ENCODE data around the gene ARF1. TPM values are rescaled to one million over a fixed set of nuclear protein-coding genes. Genes with fewer than 3 reads are reported as not detected.

ARF1 gene
- total and polyA plus RNA-seq, 10 of the 15 experiments (the other 5 are each of a cell fraction or from before 2014, with no cell fraction given): 48.4 to 508 (median 283) TPM

DNA sequence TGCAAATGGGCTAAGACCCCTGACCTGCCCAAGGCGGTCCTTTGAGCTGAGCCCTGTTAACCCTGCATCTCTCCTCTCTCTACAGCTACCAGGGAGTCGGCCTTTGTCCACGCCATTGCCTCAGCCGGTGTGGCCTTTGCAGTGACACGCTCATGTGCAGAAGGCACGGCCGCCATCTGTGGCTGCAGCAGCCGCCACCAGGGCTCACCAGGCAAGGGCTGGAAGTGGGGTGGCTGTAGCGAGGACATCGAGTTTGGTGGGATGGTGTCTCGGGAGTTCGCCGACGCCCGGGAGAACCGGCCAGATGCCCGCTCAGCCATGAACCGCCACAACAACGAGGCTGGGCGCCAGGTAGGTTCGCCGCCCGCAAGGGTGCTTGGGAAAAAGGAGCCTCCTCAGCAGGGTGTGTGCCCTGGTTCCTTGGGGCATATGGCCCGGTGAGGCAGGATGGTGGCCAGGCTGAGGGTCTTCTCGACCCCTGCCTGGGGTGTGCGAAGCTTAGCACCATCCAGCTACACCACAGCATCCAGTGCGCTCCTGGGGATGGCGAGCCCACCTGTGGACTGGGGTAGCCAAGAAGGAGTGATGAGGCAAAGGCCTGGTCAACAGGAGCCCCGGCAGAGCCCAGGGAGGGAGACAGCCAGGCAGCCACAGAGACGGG lies 31.8 kb upstream of the ARF1 start:
- Histone ChIP-seq H3K27me3 (replicated peaks in 1 of 2; ENCODE audit: control insufficient read depth in 2 of 2, insufficient read depth in 2 of 2, low read length in 1 of 2) (peaks cover 0 to 3% of the 10 kb centered on the region in 2 experiments; a peak in 1 of 4 replicates), H3K4me1 (ENCODE audit: control insufficient read depth, insufficient read depth, low read length) (no peaks in the 10 kb centered on the region), H3K79me2 (ENCODE audit: control insufficient read depth, insufficient read depth, low read length) (no peaks in the 10 kb centered on the region), H3K9me3 (replicated peaks; ENCODE audit: control insufficient read depth, insufficient read depth, low read length) (no peaks in the 10 kb centered on the region), H3K36me3 (ENCODE audit: control insufficient read depth in 2 of 2, insufficient read depth in 2 of 2, low read length in 1 of 2) (no peaks in the 10 kb centered on the region), H2AFZ (ENCODE audit: control insufficient read depth, low read depth, low read length) (no peak overlapping the region), H3K4me3 (no peak overlapping the region), H4K20me1 (ENCODE audit: control insufficient read depth, insufficient read depth) (no peaks in the 10 kb centered on the region), H3K27ac (ENCODE audit: control insufficient read depth, insufficient read depth) (no peak overlapping the region), H3K4me2 (ENCODE audit: control insufficient read depth, insufficient read depth) (no peak overlapping the region), H3K9ac (ENCODE audit: control insufficient read depth, insufficient read depth, low read length) (no peak overlapping the region)
- BruUV-seq (replicated peaks): no TSS peak
- 43% methylated on average over 30 of the region's 30 CpGs for WGBS (ENCODE audit: insufficient coverage, insufficient replicate concordance, low lambda C conversion rate, missing lambda C conversion rate)
- intact Hi-C loops (cut with micrococcal nuclease; ENCODE audit: unreplicated experiment) (no loop called here), in situ Hi-C loops (cut with MboI) (no loop called here)
- no peak for FAIRE-seq
- ChIA-PET CTCF (no interaction called here), RAD21 (ENCODE audit: unreplicated experiment) (no interaction called here), POLR2A (no interaction called here), SMC1A (ENCODE audit: uncharacterized antibody, unreplicated experiment) (no interaction called here)
- no peak for ATAC-seq
- no peak for DNase-seq (ENCODE audit: low read depth, low spot score)
- TF ChIP-seq POU2F2 (IDR thresholded peaks at IDR 0.05; ENCODE audit: borderline replicate concordance, low read depth, low read length): no peak
- TF ChIP-seq ASH2L (IDR thresholded peaks at IDR 0.05; ENCODE audit: borderline replicate concordance, low read depth): no peak
- TF ChIP-seq, protein P1, sequence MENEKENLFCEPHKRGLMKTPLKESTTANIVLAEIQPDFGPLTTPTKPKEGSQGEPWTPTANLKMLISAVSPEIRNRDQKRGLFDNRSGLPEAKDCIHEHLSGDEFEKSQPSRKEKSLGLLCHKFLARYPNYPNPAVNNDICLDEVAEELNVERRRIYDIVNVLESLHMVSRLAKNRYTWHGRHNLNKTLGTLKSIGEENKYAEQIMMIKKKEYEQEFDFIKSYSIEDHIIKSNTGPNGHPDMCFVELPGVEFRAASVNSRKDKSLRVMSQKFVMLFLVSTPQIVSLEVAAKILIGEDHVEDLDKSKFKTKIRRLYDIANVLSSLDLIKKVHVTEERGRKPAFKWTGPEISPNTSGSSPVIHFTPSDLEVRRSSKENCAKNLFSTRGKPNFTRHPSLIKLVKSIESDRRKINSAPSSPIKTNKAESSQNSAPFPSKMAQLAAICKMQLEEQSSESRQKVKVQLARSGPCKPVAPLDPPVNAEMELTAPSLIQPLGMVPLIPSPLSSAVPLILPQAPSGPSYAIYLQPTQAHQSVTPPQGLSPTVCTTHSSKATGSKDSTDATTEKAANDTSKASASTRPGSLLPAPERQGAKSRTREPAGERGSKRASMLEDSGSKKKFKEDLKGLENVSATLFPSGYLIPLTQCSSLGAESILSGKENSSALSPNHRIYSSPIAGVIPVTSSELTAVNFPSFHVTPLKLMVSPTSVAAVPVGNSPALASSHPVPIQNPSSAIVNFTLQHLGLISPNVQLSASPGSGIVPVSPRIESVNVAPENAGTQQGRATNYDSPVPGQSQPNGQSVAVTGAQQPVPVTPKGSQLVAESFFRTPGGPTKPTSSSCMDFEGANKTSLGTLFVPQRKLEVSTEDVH (IDR thresholded peaks at IDR 0.05; ENCODE audit: low read depth, partially characterized antibody): no peak
- TF ChIP-seq ATF7 (IDR thresholded peaks at IDR 0.05; ENCODE audit: low read depth): no peak
- no peak for TF ChIP-seq BMI1 (IDR thresholded peaks at IDR 0.05; ENCODE audit: borderline replicate concordance)
- TF ChIP-seq SIN3A (IDR thresholded peaks at IDR 0.05; ENCODE audit: low read depth, low read length): no peak
- TF ChIP-seq, protein P2, sequence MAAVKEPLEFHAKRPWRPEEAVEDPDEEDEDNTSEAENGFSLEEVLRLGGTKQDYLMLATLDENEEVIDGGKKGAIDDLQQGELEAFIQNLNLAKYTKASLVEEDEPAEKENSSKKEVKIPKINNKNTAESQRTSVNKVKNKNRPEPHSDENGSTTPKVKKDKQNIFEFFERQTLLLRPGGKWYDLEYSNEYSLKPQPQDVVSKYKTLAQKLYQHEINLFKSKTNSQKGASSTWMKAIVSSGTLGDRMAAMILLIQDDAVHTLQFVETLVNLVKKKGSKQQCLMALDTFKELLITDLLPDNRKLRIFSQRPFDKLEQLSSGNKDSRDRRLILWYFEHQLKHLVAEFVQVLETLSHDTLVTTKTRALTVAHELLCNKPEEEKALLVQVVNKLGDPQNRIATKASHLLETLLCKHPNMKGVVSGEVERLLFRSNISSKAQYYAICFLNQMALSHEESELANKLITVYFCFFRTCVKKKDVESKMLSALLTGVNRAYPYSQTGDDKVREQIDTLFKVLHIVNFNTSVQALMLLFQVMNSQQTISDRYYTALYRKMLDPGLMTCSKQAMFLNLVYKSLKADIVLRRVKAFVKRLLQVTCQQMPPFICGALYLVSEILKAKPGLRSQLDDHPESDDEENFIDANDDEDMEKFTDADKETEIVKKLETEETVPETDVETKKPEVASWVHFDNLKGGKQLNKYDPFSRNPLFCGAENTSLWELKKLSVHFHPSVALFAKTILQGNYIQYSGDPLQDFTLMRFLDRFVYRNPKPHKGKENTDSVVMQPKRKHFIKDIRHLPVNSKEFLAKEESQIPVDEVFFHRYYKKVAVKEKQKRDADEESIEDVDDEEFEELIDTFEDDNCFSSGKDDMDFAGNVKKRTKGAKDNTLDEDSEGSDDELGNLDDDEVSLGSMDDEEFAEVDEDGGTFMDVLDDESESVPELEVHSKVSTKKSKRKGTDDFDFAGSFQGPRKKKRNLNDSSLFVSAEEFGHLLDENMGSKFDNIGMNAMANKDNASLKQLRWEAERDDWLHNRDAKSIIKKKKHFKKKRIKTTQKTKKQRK (IDR thresholded peaks at IDR 0.05; ENCODE audit: low read depth, low read length): no peak
- no peak for TF ChIP-seq RBBP5 (conservative IDR thresholded peaks at IDR 0.05)
- TF ChIP-seq, protein P3, sequence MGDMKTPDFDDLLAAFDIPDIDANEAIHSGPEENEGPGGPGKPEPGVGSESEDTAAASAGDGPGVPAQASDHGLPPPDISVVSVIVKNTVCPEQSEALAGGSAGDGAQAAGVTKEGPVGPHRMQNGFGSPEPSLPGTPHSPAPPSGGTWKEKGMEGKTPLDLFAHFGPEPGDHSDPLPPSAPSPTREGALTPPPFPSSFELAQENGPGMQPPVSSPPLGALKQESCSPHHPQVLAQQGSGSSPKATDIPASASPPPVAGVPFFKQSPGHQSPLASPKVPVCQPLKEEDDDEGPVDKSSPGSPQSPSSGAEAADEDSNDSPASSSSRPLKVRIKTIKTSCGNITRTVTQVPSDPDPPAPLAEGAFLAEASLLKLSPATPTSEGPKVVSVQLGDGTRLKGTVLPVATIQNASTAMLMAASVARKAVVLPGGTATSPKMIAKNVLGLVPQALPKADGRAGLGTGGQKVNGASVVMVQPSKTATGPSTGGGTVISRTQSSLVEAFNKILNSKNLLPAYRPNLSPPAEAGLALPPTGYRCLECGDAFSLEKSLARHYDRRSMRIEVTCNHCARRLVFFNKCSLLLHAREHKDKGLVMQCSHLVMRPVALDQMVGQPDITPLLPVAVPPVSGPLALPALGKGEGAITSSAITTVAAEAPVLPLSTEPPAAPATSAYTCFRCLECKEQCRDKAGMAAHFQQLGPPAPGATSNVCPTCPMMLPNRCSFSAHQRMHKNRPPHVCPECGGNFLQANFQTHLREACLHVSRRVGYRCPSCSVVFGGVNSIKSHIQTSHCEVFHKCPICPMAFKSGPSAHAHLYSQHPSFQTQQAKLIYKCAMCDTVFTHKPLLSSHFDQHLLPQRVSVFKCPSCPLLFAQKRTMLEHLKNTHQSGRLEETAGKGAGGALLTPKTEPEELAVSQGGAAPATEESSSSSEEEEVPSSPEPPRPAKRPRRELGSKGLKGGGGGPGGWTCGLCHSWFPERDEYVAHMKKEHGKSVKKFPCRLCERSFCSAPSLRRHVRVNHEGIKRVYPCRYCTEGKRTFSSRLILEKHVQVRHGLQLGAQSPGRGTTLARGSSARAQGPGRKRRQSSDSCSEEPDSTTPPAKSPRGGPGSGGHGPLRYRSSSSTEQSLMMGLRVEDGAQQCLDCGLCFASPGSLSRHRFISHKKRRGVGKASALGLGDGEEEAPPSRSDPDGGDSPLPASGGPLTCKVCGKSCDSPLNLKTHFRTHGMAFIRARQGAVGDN (IDR thresholded peaks at IDR 0.05): no peak
- no peak for TF ChIP-seq FOXK2 (IDR thresholded peaks at IDR 0.05)
- TF ChIP-seq BRCA1 (IDR thresholded peaks at IDR 0.05; ENCODE audit: low read depth, low read length): no peak
- no peak for TF ChIP-seq SIX5 (IDR thresholded peaks at IDR 0.05; ENCODE audit: low read depth, low read length, severe bottlenecking)
- no peak for TF ChIP-seq NFYA (IDR thresholded peaks at IDR 0.05; ENCODE audit: borderline replicate concordance, low read depth, low read length)
- TF ChIP-seq IKZF1 (conservative IDR thresholded peaks at IDR 0.05): no peak
- no peak for TF ChIP-seq TCF7 (IDR thresholded peaks at IDR 0.05; ENCODE audit: borderline replicate concordance)

All from GM12878 (cell line).